ENCODE data around the gene XPO4. TPM values are rescaled to one million over a fixed set of nuclear protein-coding genes. Genes with fewer than 3 reads are reported as not detected.

Gene XPO4
- total RNA-seq, 4 donors from 2014 or later: 4.9 to 35.4 (median 13.3) TPM

GRCh38 chr13:20828539-20829364 lies 73.8 kb downstream of the XPO4 start:
- Histone ChIP-seq H3K27me3 (no peaks in the 10 kb centered on the region), H3K4me3 (no peak overlapping the region), H3K4me1 (no peaks in the 10 kb centered on the region), H3K27ac (peak overlapping the region; percentile 7 to 66), H3K9me3 (no peaks in the 10 kb centered on the region), H3K36me3 (no peaks in the 10 kb centered on the region)
- intact Hi-C loops (cut with DNase I; ENCODE audit: low total_unique reads): loop anchor here (5.0 to 10.0 kb wide), 2 partner anchors 116 to 334 kb away; no protein-coding TSS in a partner anchor
- TF ChIP-seq CTCF (IDR thresholded peaks at IDR 0.05) (peak; percentile 76 to 79 (median 78)), POLR2A (IDR thresholded peaks at IDR 0.05) (no peak)
- DNase-seq: peak in 1 of 2 donors; percentile 39

GRCh38 chr13:20826843-20827560 lies 75.5 kb downstream of the XPO4 start:
- Histone ChIP-seq H3K27ac (no peak overlapping the region), H3K36me3 (no peaks in the 10 kb centered on the region), H3K4me1 (no peaks in the 10 kb centered on the region), H3K4me3 (no peak overlapping the region), H3K27me3 (no peaks in the 10 kb centered on the region), H3K9me3 (no peaks in the 10 kb centered on the region)
- intact Hi-C loops (cut with DNase I; ENCODE audit: low total_unique reads): loop anchor here (5.0 to 10.0 kb wide), 2 partner anchors 115 to 332 kb away; no protein-coding TSS in a partner anchor
- DNase-seq: no peak
- TF ChIP-seq POLR2A (IDR thresholded peaks at IDR 0.05) (no peak), CTCF (IDR thresholded peaks at IDR 0.05) (no peak)

- H3K27me3 ChIP-seq: no peaks in the 10 kb centered on the region
- no peaks in the 10 kb centered on the region for H3K4me1 ChIP-seq
- DNase-seq: no peak
- no peaks in the 10 kb centered on the region for H3K36me3 ChIP-seq
- intact Hi-C loops (cut with DNase I; ENCODE audit: low total_unique reads): loop anchor here (5.0 to 10.0 kb wide), 2 partner anchors 114 to 332 kb away; no protein-coding TSS in a partner anchor
- H3K9me3 ChIP-seq: no peaks in the 10 kb centered on the region
- H3K4me3 ChIP-seq: no peak overlapping the region
- TF ChIP-seq CTCF (IDR thresholded peaks at IDR 0.05) (no peak), POLR2A (IDR thresholded peaks at IDR 0.05) (no peak)
- no peak overlapping the region for H3K27ac ChIP-seq
Measured at GRCh38 chr13:20826301-20826700, 76.2 kb downstream of the XPO4 start.

- no peak overlapping the region for H3K4me3 ChIP-seq
- no peaks in the 10 kb centered on the region for H3K9me3 ChIP-seq
- no peak for TF ChIP-seq POLR2A (IDR thresholded peaks at IDR 0.05)
- H3K36me3 ChIP-seq: no peaks in the 10 kb centered on the region
- no peak for DNase-seq
- no peaks in the 10 kb centered on the region for H3K4me1 ChIP-seq
- H3K27ac ChIP-seq: no peak overlapping the region
- intact Hi-C loops (cut with DNase I; ENCODE audit: low total_unique reads): loop anchor here (5.0 to 10.0 kb wide), 2 partner anchors 113 to 331 kb away; no protein-coding TSS in a partner anchor
- H3K27me3 ChIP-seq: no peaks in the 10 kb centered on the region
Measured at GRCh38 chr13:20825477-20825875, 77.1 kb downstream of the XPO4 start.

GRCh38 chr13:20824762-20825476 lies 77.6 kb downstream of the XPO4 start:
- H3K36me3 ChIP-seq: no peaks in the 10 kb centered on the region
- DNase-seq: no peak
- intact Hi-C loops (cut with DNase I; ENCODE audit: low total_unique reads): loop anchor here (5.0 to 10.0 kb wide), 2 partner anchors 113 to 330 kb away; no protein-coding TSS in a partner anchor
- TF ChIP-seq CTCF (IDR thresholded peaks at IDR 0.05) (no peak), POLR2A (IDR thresholded peaks at IDR 0.05) (no peak)
- H3K27ac ChIP-seq: no peak overlapping the region
- H3K4me1 ChIP-seq: no peaks in the 10 kb centered on the region
- H3K4me3 ChIP-seq: no peak overlapping the region
- no peaks in the 10 kb centered on the region for H3K9me3 ChIP-seq
- H3K27me3 ChIP-seq: no peaks in the 10 kb centered on the region
